Glutamatergic neuron (in vitro differentiated cells): ENCODE measurements around the gene ABCA2. TPM values are rescaled to one million over a fixed set of nuclear protein-coding genes. Genes with fewer than 3 reads are reported as not detected.

ENCODE experiments used
- DNase-seq: peaks from one replicate; pipeline ENCODE4 v3.0.0; 2022
- H3K27ac Mint-ChIP-seq: one replicate; pipeline ENCODE4 v1.8.0; 2020; ENCODE audit warnings: mild to moderate bottlenecking, mixed read lengths, inconsistent platforms; ENCODE audit not compliant: unreplicated experiment
- H3K27me3 Mint-ChIP-seq: one replicate; pipeline ENCODE4 v1.8.0; 2020; ENCODE audit warnings: mild to moderate bottlenecking, moderate library complexity, mixed read lengths, inconsistent platforms; ENCODE audit not compliant: unreplicated experiment
- H3K36me3 Mint-ChIP-seq: one replicate; pipeline ENCODE4 v1.8.0; 2020; ENCODE audit warnings: mild to moderate bottlenecking, mixed read lengths, inconsistent platforms; ENCODE audit not compliant: unreplicated experiment
- H3K4me1 Mint-ChIP-seq: one replicate; pipeline ENCODE4 v1.8.0; 2020; ENCODE audit warnings: mild to moderate bottlenecking, low read depth, mixed read lengths, inconsistent platforms; ENCODE audit not compliant: unreplicated experiment
- H3K4me3 Mint-ChIP-seq: one replicate; pipeline ENCODE4 v1.8.0; 2020; ENCODE audit warnings: mild to moderate bottlenecking, mixed read lengths, inconsistent platforms; ENCODE audit not compliant: unreplicated experiment
- H3K9me3 Mint-ChIP-seq: one replicate; pipeline ENCODE4 v1.8.0; 2020; ENCODE audit warnings: mild to moderate bottlenecking, moderate library complexity, mixed read lengths, inconsistent platforms; ENCODE audit not compliant: unreplicated experiment
- total RNA-seq: library from RNA; stranded (reverse); fragmentation: NEBNext Ultra II Directional; extraction: Animal tissue kit (Norgen Biotek cat#: 25700); gene quantifications from one replicate; pipeline ENCODE4 v1.2.1, GENCODE V29; 2021; ENCODE audit not compliant: unreplicated experiment
- TF ChIP-seq, protein P1 (sequence below): fragments of 200-600 bp; sonication (generic); IDR thresholded peaks from one replicate; pipeline ENCODE4 v1.5.0; 2021; ENCODE audit not compliant: partially characterized antibody, unreplicated experiment

The ABCA2 gene
- total RNA-seq, 1 donor from 2014 or later = 70.7 TPM

DNA sequence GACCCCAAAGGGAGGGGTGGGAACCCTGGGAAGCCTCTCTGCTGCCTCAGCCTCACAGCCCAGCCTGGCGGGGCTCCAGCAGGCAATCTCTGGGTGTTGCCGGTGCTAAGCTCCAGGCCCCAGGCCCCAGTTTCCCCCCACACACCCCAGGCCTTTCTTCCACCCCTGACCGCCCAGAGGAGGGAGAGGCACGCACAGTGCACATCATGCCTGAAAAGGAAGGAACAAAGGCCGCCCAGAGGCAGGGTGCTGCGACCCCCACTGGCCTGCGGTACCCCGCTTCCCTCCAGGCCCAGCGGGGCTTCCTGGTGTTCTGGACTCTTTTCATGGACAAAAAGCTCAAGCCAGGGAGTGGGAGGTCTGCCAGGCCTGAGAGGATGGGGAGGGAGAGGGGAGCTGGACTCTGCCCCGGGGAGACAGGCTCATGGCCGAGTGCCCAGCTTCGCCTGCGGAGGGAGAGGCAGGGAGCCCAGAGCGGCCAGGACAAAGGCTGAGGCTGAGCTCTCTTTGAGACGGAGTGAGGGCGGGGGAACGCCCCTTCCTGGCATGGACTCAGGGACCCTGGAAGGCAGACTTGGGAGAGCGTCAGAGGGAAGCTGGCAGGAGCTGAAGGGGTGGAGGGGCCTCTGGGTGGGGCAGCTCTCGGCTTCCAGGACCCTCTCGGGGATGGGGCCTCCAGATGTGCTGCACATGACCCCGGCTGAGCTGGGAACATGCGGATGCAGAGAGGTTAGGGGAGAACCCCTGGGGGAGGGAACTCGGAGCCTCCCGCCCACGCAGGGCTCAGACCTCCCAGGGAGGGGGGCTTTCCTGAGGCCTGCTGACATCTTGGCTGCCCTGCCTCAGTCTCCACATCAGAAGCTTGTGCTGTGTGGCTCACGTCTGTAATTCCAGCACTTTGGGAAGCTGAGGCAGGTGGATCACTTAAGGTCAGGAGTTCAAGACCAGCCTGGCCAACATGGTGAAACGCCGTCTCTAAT lies 27.6 kb upstream of the ABCA2 start:
- DNase-seq = no peak
- no peak overlapping the region for H3K27ac Mint-ChIP-seq
- H3K9me3 Mint-ChIP-seq = peaks cover 4% of the 10 kb centered on the region
- TF ChIP-seq, protein P1, sequence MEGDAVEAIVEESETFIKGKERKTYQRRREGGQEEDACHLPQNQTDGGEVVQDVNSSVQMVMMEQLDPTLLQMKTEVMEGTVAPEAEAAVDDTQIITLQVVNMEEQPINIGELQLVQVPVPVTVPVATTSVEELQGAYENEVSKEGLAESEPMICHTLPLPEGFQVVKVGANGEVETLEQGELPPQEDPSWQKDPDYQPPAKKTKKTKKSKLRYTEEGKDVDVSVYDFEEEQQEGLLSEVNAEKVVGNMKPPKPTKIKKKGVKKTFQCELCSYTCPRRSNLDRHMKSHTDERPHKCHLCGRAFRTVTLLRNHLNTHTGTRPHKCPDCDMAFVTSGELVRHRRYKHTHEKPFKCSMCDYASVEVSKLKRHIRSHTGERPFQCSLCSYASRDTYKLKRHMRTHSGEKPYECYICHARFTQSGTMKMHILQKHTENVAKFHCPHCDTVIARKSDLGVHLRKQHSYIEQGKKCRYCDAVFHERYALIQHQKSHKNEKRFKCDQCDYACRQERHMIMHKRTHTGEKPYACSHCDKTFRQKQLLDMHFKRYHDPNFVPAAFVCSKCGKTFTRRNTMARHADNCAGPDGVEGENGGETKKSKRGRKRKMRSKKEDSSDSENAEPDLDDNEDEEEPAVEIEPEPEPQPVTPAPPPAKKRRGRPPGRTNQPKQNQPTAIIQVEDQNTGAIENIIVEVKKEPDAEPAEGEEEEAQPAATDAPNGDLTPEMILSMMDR = no peak
- H3K4me3 Mint-ChIP-seq = no peak overlapping the region
- H3K4me1 Mint-ChIP-seq = peaks cover 2% of the 10 kb centered on the region
- peaks cover 13% of the 10 kb centered on the region for H3K27me3 Mint-ChIP-seq
- H3K36me3 Mint-ChIP-seq = no peaks in the 10 kb centered on the region

GRCh38 chr9:137054932-137055384 lies 26.9 kb upstream of the ABCA2 start:
- TF ChIP-seq, protein P1 = no peak
- Mint-ChIP-seq H3K27me3 (peaks cover 13% of the 10 kb centered on the region), H3K4me3 (no peak overlapping the region), H3K9me3 (peaks cover 4% of the 10 kb centered on the region), H3K36me3 (no peaks in the 10 kb centered on the region), H3K27ac (no peak overlapping the region), H3K4me1 (peaks cover 2% of the 10 kb centered on the region)
- DNase-seq = no peak

- Mint-ChIP-seq H3K4me1 (peaks cover 2% of the 10 kb centered on the region), H3K27me3 (peaks cover 13% of the 10 kb centered on the region), H3K4me3 (no peak within 1 kb of the TSS), H3K36me3 (no peaks in the 10 kb centered on the region), H3K9me3 (peaks cover 4% of the 10 kb centered on the region), H3K27ac (no peak within 1 kb of the TSS)
- TF ChIP-seq, protein P1 = no peak
- DNase-seq = no peak
These were observed 26.2 kb upstream of the ABCA2 start, which contains the start of gene ENTPD2 for GRCh38 chr9:137053944-137054931. Gene ENTPD2 (minus strand): TSS chr9:137054061. CDS start chr9:137053997, 64 bp downstream.

DNA sequence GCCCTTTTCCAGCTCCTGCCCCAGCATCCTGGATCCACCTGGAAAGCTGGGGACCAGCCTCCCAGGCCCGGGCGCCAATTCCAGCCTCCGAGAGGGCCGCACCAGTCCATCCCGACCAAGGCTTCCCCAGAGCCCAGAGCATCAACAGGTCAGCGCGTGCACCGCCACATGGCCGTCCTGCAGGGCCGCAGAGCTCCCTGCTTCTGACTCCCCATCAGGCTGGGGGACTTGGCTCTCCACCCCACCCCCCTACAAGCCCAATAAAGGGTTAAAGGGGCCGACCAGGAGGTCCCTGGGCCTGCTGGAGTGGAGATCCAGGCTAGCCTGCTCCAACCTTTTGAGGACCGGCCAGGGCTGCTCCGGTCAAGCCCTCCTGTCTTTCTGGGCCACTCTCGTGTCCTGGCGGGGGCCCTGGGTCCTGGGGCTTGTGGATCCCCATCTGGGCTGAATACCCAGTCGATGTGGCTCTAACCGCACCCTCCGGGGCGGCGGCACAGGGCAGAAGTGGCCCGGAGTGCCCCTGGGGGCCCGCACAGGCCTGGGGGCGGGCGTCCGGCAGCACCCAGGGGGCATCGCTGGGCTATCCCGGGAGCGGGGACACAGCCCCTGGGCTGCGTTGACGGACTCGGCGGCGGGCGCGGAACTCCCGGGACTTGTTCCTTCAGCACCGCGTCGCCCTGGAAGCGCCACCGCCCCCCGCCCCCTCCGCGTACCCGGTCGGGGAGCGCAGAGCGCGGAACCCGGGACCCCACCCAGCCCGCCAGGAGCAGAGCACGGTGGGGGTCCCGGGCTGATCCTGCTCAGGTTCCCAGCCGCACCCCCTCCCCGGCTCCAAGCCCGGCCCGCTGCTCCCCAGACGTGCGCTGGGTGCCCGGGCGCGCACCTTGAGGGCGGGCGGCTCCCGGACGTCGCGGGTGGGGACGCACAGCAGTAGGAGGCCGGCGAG lies 25.2 kb upstream of the ABCA2 start:
- TF ChIP-seq, protein P1 = no peak
- Mint-ChIP-seq H3K4me3 (no peak overlapping the region), H3K9me3 (peaks cover 4% of the 10 kb centered on the region), H3K4me1 (peaks cover 2% of the 10 kb centered on the region), H3K27ac (no peak overlapping the region), H3K27me3 (peaks cover 15% of the 10 kb centered on the region), H3K36me3 (no peaks in the 10 kb centered on the region)
- no peak for DNase-seq
